Amniotic epithelial cell (primary cell): ENCODE measurements around the gene BLID.
A peak's percentile ranks its signal among the peaks of the same experiment; 100 is the strongest.

Experiments used
- DNase-seq: peaks from one replicate; pipeline ENCODE4 v3.0.0-alpha.2; 2010; ENCODE audit warnings: low read depth

BLID gene

GRCh38 chr11:122139595-122139866 lies 23.5 kb upstream of the BLID start:
- DNase-seq = peak; percentile 40

GRCh38 chr11:122138744-122139594 lies 23.0 kb upstream of the BLID start:
- peak; percentile 93 for DNase-seq

- DNase-seq = peak; percentile 97
Observed at GRCh38 chr11:122137078-122137793, 21.2 kb upstream of the BLID start.

GRCh38 chr11:122131126-122131525 lies 15.1 kb upstream of the BLID start:
- no peak for DNase-seq

GRCh38 chr11:122128146-122128545 lies 12.1 kb upstream of the BLID start:
- DNase-seq = no peak

- DNase-seq = no peak
Observed at GRCh38 chr11:122127020-122127419, 11.0 kb upstream of the BLID start.

- no peak for DNase-seq
Observed at GRCh38 chr11:122126024-122126688, 10.1 kb upstream of the BLID start.

GRCh38 chr11:122123263-122123929 lies 7.4 kb upstream of the BLID start:
- DNase-seq = peak; percentile 66

- no peak for DNase-seq
Observed at GRCh38 chr11:122122179-122122578, 6.2 kb upstream of the BLID start.

- DNase-seq = no peak
Observed at GRCh38 chr11:122120096-122120495, 4.1 kb upstream of the BLID start.

GRCh38 chr11:122116591-122116990 lies 576 bp upstream of the BLID start:
- no peak for DNase-seq

- DNase-seq = no peak
Observed at GRCh38 chr11:122114976-122115375, 1.0 kb downstream of the BLID start.

GRCh38 chr11:122113836-122114825 lies 1.9 kb downstream of the BLID start:
- DNase-seq = peak; percentile 36

GRCh38 chr11:122112470-122113365 lies 3.3 kb downstream of the BLID start:
- no peak for DNase-seq

GRCh38 chr11:122109932-122110331 lies 6.1 kb downstream of the BLID start:
- no peak for DNase-seq

GRCh38 chr11:122108828-122109227 lies 7.2 kb downstream of the BLID start:
- no peak for DNase-seq

- DNase-seq = peak; percentile 52
Observed at GRCh38 chr11:122108192-122108799, 7.7 kb downstream of the BLID start.

- no peak for DNase-seq
Observed at GRCh38 chr11:122107566-122107965, 8.4 kb downstream of the BLID start.

- DNase-seq = no peak
Observed at GRCh38 chr11:122107045-122107444, 9.0 kb downstream of the BLID start.
